ENCODE measurements around the gene KCNQ1.

- no peak for TF ChIP-seq POLR2A (IDR thresholded peaks at IDR 0.05)
- no peak for TF ChIP-seq CTCF (IDR thresholded peaks at IDR 0.05)
- no peak for TF ChIP-seq POLR2AphosphoS5 (IDR thresholded peaks at IDR 0.05)
- no peak for TF ChIP-seq EP300 (IDR thresholded peaks at IDR 0.05)
These were observed 219.1 kb downstream of the KCNQ1 start for GRCh38 chr11:2663915-2664314.

All from gastroesophageal sphincter (tissue), 3 donors.